HG03139 (cell line): ENCODE measurements around the gene ECE1.

Experiments used
- ATAC-seq: cut with Tn5 transposase; IDR thresholded peaks from one replicate; pipeline ENCODE4 v1.9.1; 2021; ENCODE audit not compliant: unreplicated experiment

ECE1 gene

GRCh38 chr1:21308847-21309652 is 18.8 kb upstream of the ECE1 start:
- ATAC-seq, result no peak

DNA sequence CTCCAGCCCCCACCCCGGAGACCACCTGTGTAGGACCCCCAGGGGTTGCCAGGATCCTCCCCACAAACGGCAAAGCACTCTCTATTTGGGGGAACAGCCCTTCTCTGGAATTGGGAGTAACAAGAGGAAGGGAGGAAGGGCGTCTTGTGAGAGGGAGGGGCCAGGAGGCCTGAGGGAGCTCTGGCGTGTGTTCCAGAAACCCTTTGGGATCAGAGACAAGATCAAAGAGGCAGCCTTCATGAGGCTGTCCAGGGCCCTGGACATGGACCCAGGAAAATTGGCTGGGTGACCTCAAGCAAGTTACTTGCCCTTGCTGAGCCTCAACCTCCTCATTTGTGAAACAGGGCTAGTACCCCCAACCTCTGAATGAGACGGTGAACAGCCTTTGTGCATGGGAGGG is 18.1 kb upstream of the ECE1 start:
- ATAC-seq, result no peak

DNA sequence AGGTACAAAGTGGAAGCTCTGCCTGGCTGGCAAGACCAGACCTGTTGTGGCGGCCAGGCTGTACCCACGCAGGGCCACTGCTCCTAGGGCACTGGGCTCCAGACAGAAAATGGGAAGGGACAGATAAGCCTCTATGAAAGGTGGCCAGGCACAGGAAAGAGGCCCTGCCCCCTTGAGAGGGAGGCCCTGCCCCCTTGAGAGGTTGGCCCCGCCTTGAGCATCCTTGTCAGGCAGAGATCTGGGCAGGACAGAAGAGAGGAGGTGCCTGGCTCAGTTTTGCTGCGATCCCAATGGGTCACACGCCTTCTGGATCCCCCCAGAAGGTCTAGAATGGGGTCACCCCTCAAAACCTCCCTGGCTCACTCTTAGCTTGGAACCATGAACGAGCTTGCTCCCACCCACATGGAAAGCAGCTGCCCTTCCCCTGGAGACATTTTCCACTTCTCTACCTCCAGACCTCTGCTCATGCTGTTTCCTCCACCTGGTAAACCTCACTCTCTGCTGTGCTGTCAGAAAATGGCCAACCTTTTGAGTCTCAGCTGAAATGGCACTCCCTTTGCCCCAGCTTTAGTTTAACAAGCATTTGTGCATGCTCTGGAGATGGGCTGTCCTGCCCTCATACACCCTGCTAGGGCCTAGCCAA is 17.5 kb upstream of the ECE1 start:
- no peak for ATAC-seq

GRCh38 chr1:21307210-21307609 is 16.9 kb upstream of the ECE1 start:
- ATAC-seq, result no peak

GRCh38 chr1:21305900-21306189 is 15.6 kb upstream of the ECE1 start:
- ATAC-seq, result no peak

DNA sequence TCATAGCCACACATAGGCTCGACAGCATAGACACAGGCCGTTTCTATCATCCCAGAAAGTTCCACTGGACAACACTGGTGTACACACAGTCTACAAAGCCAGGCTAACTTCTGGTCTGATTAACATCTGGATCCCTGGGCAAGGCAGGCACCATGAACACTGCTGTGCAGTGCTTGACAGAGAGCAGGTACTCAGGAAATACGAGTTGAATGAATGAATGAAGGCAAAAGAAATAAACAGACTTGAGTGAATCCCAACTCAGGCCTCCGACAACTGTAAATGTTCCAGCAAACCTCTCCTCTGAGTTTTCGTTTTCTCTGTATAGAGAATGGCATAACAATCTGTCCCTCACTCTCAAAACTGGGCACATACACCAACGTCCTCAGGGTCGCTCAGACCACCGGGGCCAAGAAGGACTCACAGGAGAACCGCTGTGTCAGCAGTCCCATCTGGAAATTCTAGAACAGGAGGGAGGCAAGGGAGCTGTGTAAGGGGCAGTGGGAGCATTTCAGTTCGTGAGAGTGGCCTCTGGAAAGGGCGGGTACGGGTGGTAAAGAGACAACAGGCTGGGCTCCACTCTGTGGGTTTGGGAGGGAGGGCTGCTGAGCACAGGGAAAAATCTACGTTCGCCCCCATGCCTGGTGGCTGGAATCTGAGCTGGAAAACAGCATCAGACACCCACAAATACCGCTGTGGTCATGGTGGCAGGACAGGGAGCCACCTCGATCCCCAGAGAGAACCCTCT is 15.1 kb upstream of the ECE1 start:
- no peak for ATAC-seq

DNA sequence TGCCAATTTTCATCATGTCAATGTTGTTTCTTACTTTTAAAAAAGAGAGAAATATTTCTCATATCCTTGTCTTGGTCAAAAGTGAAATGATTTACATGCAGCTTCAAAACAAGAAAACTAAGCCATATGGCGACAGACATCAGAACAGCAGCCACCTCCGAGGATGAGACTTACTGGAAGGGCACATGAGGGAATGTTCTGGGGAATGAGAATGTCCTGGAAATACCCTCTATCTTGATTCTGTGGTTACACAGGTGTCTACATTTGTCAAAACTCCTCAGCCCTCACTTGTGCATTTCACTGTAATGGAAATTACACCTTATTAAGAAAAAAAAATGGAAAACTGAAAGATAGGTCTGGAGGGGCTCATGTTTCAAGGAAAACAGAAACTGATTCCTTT is 14.2 kb upstream of the ECE1 start:
- ATAC-seq, result no peak

- ATAC-seq, result no peak
Measured at GRCh38 chr1:21302747-21303715, 12.8 kb upstream of the ECE1 start.

- ATAC-seq, result no peak
Measured at GRCh38 chr1:21301794-21302440, 11.7 kb upstream of the ECE1 start.

GRCh38 chr1:21300774-21301173 is 10.5 kb upstream of the ECE1 start:
- ATAC-seq, result no peak

DNA sequence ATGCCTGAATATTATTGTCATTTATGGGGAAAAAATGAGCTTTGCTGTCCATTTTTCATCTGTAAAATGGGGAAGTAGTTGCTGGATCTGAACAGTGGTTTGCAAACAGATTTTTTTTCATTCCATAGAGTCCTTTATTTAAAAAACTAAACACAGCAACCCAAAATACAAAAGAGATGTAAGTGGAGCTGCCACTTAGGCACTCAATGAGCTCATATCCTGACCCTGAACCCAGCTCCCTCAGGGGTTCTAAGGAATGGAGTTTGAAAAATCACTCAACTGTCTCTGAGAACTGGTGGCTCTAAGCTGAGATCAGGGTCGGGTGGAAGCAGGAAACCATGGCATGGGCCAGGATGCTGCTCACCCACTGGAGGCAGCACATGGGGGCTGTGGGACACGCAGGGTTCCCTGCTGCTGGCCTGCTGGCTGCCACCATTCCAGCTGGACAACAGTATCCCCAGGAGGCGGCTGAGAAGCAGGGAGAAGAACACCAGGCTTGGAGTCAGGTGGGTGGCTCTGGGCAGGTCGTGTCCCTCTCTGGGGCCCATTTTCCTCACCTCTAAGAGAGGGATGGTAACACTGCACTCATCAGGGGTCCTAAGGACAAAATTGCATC is 9.6 kb upstream of the ECE1 start:
- ATAC-seq, result no peak

- ATAC-seq, result no peak
Measured at GRCh38 chr1:21298981-21299391, 8.7 kb upstream of the ECE1 start.

DNA sequence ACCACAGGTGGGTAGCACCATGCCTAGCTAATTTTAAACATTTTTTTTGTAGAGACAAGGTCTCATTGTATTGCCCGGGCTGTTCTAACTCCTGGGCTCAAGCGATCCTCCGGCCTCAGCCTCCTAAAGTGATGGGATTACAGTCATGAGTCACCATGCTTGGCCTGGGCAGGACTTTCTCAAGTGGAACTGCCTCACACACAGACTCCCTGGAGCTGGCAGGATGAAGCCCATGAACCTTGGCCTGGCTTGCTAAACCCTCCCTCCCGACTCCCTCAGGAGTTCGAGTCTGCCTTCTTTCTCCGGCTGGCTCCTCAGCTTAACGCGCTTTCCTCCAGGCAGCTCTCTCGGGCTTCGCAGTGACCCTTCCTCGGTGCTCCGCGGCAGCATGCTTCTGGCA is 7.7 kb upstream of the ECE1 start:
- ATAC-seq, result no peak

DNA sequence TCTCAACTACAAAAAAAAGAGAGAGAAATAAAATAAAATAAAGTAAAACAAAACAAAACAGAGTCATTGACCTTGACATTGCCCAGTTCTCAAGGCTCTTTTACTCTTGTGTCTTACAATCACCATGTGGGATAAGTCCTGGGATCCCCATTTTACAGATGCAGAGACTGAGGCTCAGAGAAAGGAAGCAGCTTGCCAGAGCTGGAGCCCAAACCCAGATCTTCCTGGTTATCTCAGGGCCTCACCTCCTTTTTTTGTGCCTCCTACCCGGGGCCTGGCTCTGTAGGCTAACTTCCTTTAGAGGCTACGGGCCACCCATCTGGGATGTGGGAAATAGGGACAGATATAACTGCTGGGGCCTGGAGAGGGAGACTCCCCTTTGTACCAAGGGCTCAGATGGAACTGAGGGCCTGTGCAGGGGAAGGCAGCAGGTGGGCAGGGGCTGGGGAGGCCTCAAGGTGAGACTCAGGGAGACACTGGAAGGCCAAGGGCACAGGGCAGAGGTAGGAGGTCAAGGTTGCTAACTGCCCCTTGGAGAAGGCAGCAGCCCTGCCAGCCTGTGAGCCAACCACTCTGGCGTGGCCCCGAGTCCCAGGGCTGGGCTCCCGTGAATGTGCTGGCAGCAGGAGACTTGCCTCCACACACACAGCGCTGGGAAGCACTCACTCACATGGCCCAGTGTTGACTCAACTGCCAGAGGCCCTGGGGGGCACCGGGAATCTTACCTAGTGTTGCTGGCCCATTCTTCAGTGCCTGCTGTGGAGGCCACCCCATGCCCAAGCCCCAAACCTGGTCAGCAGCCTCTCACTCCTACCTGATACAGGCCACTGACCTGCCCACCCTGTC is 6.5 kb upstream of the ECE1 start:
- no peak for ATAC-seq

- no peak for ATAC-seq
Measured at GRCh38 chr1:21295545-21295944, 5.3 kb upstream of the ECE1 start.

- ATAC-seq, result no peak
Measured at GRCh38 chr1:21295002-21295401, 4.7 kb upstream of the ECE1 start.

DNA sequence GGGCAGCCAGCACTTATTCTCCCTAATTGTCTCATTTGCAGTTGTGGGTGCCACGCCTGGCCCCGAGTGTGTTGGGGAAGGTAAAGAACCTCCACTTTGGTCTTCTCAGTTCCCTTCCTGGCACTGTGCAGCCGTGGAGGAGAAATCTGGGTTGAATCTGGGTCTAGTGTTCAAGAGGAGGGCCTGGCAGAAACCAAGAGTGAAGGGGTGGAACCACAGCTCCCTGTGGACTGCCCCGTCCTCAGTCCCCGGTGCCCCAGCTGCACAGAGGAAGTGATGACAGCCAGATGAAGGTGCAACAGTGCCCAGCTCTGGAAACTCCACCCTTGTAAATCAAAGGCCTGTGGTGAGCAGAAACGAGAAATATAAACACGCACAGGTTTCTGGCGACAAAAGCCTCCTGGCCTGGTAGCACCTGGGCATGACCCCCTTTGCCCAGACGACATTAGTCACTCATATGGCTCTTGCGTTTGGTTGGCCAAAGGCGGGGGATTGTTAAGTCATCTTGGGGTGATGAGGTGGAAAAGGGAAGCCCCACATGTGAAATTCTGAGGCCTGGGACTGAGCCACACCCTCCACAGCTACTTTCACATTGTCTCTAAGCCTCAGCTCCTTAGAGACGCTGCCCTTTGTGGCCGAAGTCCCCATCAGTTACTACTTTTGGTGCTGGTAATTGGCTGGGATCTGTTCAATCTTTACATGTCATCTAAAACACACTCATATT is 4.2 kb upstream of the ECE1 start:
- peak; percentile 46 for ATAC-seq

DNA sequence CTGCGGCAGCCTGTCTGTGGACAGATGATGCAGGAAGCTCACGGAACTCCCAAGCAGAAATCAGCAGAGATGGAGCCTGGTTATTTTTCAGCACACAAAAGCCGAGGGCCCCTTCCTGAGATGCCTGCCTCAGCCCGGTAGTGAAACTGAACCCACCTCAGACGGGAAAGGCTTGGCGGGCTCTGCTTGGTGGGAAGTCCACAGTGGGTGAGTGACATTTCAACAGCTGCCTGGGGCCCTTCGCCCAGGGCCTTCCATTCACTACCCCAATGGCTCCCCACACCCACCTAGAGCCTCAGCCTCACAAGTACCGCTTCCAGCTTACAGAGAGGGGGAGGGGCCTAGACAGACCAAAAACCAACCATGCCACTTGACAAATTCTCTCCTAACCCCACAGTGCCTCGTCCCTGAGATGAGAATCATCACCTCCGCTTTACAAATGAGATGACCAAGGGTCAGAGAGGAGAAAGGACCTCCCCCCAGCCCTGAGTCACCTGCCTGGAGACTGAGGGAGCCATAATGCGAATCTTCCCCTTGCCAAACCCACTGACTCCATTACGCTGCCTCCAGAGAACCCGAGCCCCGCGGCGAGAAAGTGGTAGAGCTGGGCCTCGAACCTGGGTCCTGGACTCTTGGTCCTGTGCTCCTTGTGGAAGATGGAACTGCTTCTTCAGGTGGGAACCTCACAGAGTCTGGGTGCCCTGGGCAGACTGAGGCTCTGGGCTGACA is 3.4 kb upstream of the ECE1 start:
- peak; percentile 34 for ATAC-seq
